ENCODE data around the gene HOXD4. TPM values are rescaled to one million over a fixed set of nuclear protein-coding genes. Genes with fewer than 3 reads are reported as not detected.

The HOXD4 gene
- total RNA-seq: not detected in 2 replicates

DNA sequence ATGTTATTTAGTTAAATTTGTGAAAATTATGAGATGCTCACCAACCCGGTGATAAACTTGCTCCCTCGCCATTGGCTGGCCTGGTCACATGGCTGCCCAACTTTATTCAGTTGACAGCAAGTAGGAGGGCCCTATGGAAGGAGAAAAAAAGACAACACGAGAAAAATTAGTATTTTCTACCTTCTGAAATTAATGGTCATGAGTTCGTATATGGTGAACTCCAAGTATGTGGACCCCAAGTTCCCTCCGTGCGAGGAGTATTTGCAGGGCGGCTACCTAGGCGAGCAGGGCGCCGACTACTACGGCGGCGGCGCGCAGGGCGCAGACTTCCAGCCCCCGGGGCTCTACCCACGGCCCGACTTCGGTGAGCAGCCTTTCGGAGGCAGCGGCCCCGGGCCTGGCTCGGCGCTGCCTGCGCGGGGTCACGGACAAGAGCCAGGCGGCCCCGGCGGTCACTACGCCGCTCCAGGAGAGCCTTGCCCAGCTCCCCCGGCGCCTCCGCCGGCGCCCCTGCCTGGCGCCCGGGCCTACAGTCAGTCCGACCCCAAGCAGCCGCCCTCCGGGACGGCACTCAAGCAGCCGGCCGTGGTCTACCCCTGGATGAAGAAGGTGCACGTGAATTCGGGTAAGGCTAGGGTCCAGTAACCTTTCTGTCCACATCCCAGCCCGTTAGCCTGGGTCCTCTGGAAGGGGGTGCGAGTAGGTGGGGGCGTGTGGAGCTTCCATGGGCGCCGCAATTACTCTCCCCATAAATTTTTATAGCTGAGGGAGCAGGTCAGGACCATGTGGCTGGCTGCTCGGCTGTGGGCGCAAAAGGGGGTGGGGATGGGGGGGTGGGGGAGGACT, at the start of gene HOXD4:
Gene HOXD4 (plus strand): TSS at position 109 of the 846 bp plus-strand sequence. CDS start 84 bp downstream, at position 193.
- H3K4me1 Mint-ChIP-seq: no peaks in the 10 kb centered on the region
- DNase-seq (no peak), ATAC-seq (ENCODE audit: low read depth) (no peak)
- POLR2A ChIA-PET: no interaction called here
- no peak within 1 kb of the TSS for H3K27ac Mint-ChIP-seq
- TF ChIP-seq, protein P1, sequence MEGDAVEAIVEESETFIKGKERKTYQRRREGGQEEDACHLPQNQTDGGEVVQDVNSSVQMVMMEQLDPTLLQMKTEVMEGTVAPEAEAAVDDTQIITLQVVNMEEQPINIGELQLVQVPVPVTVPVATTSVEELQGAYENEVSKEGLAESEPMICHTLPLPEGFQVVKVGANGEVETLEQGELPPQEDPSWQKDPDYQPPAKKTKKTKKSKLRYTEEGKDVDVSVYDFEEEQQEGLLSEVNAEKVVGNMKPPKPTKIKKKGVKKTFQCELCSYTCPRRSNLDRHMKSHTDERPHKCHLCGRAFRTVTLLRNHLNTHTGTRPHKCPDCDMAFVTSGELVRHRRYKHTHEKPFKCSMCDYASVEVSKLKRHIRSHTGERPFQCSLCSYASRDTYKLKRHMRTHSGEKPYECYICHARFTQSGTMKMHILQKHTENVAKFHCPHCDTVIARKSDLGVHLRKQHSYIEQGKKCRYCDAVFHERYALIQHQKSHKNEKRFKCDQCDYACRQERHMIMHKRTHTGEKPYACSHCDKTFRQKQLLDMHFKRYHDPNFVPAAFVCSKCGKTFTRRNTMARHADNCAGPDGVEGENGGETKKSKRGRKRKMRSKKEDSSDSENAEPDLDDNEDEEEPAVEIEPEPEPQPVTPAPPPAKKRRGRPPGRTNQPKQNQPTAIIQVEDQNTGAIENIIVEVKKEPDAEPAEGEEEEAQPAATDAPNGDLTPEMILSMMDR (IDR thresholded peaks at IDR 0.05): no peak
- no peaks in the 10 kb centered on the region for H3K9me3 Mint-ChIP-seq
- intact Hi-C loops (cut with micrococcal nuclease): no loop called here
- peaks cover 70% of the 10 kb centered on the region for H3K27me3 Mint-ChIP-seq
- no peaks in the 10 kb centered on the region for H3K36me3 Mint-ChIP-seq (ENCODE audit: low read depth)
- H3K4me3 Mint-ChIP-seq: no peak within 1 kb of the TSS
- CTCF ChIA-PET: no interaction called here

GRCh38 chr2:176101842-176102241, 49.5 kb upstream of the HOXD4 start:
- TF ChIP-seq, protein P1 (IDR thresholded peaks at IDR 0.05): no peak
- intact Hi-C loops (cut with micrococcal nuclease): no loop called here
- H3K4me1 Mint-ChIP-seq: peaks cover 22% of the 10 kb centered on the region
- no peak for ATAC-seq (ENCODE audit: low read depth)
- H3K36me3 Mint-ChIP-seq (ENCODE audit: low read depth): no peaks in the 10 kb centered on the region
- no peak for DNase-seq
- H3K27me3 Mint-ChIP-seq: peaks cover 80% of the 10 kb centered on the region
- H3K27ac Mint-ChIP-seq: no peak overlapping the region
- ChIA-PET CTCF (interaction anchor here (0.6 to 1.6 kb wide), 2 partner anchors 550 to 1405 kb away, joined by 3 to 5 read pairs; no protein-coding TSS in a partner anchor), POLR2A (no interaction called here)
- H3K4me3 Mint-ChIP-seq: no peak overlapping the region
- H3K9me3 Mint-ChIP-seq: peaks cover 3% of the 10 kb centered on the region

- Mint-ChIP-seq H3K9me3 (peaks cover 3% of the 10 kb centered on the region), H3K27me3 (peaks cover 81% of the 10 kb centered on the region), H3K36me3 (ENCODE audit: low read depth) (no peaks in the 10 kb centered on the region), H3K4me1 (peaks cover 18% of the 10 kb centered on the region), H3K4me3 (no peak overlapping the region), H3K27ac (no peak overlapping the region)
- no peak for ATAC-seq (ENCODE audit: low read depth)
- intact Hi-C loops (cut with micrococcal nuclease): no loop called here
- TF ChIP-seq, protein P1 (IDR thresholded peaks at IDR 0.05): no peak
- POLR2A ChIA-PET: no interaction called here
- CTCF ChIA-PET: interaction anchor here (0.6 to 1.6 kb wide), 2 partner anchors 549 to 1405 kb away, joined by 3 to 5 read pairs; no protein-coding TSS in a partner anchor
- DNase-seq: no peak
Measured at GRCh38 chr2:176102309-176102866, 49.0 kb upstream of the HOXD4 start.

- ChIA-PET POLR2A (no interaction called here), CTCF (interaction anchor here (1.6 kb wide), 1 partner anchor 549 kb away, joined by 5 read pairs; no protein-coding TSS in a partner anchor)
- Mint-ChIP-seq H3K9me3 (peaks cover 3% of the 10 kb centered on the region), H3K36me3 (ENCODE audit: low read depth) (no peaks in the 10 kb centered on the region), H3K27me3 (peaks cover 75% of the 10 kb centered on the region), H3K27ac (no peak overlapping the region), H3K4me1 (peaks cover 13% of the 10 kb centered on the region), H3K4me3 (no peak overlapping the region)
- TF ChIP-seq, protein P1 (IDR thresholded peaks at IDR 0.05): no peak
- intact Hi-C loops (cut with micrococcal nuclease): no loop called here
- DNase-seq (no peak), ATAC-seq (ENCODE audit: low read depth) (no peak)
Measured at GRCh38 chr2:176103194-176103593, 48.2 kb upstream of the HOXD4 start.

- DNase-seq (no peak), ATAC-seq (ENCODE audit: low read depth) (no peak)
- peaks cover 74% of the 10 kb centered on the region for H3K27me3 Mint-ChIP-seq
- no peak overlapping the region for H3K4me3 Mint-ChIP-seq
- ChIA-PET CTCF (no interaction called here), POLR2A (no interaction called here)
- no peak overlapping the region for H3K27ac Mint-ChIP-seq
- no peaks in the 10 kb centered on the region for H3K36me3 Mint-ChIP-seq (ENCODE audit: low read depth)
- TF ChIP-seq, protein P1 (IDR thresholded peaks at IDR 0.05): no peak
- intact Hi-C loops (cut with micrococcal nuclease): no loop called here
- H3K4me1 Mint-ChIP-seq: peaks cover 14% of the 10 kb centered on the region
- peaks cover 3% of the 10 kb centered on the region for H3K9me3 Mint-ChIP-seq
Measured at GRCh38 chr2:176103742-176104315, 47.5 kb upstream of the HOXD4 start.
